SH-SY5Y (cell line): ENCODE data around the gene MSRB2.

Source experiments
- GATA2 ChIP-seq: IDR thresholded peaks from 2 replicates; pipeline ENCODE4 v1.6.1; 2011; ENCODE audit warnings: mild to moderate bottlenecking, low read depth, low read length
- GATA3 ChIP-seq: IDR thresholded peaks from 2 replicates; pipeline ENCODE4 v1.6.1; 2011; ENCODE audit warnings: low read depth, mild to moderate bottlenecking, low read length, moderate library complexity

DNA sequence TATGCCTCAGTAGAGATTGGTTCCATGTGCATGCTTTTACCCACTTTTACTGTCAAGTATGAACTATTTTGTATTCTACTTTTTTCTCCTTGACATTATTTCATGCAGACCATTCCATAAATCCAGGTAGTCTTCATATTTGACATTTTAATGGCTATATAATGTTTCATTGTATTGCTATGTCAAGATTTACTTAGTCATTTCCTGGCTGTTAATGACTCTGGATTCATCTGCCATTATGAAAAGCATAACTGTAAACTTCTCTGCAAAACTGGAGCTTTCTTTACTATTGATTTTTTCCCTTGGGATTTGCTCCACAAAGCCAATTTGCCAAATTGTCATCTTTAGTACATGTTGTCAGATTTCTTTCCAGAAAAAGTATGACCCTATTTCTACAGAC lies 6.8 kb upstream of the MSRB2 start:
- no peak for TF ChIP-seq GATA2
- no peak for TF ChIP-seq GATA3
